Endothelial cell of umbilical vein (primary cell): ENCODE measurements around the gene DHX36. TPM values are rescaled to one million over a fixed set of nuclear protein-coding genes. Genes with fewer than 3 reads are reported as not detected.

Experiments used
- BruUV-seq: library from RNA; stranded (reverse); fragments of 400-500 nt; replicated peaks from 2 replicates; lab custom pipeline; 2021; lab: Mats Ljungman, UMichigan
- CTCF ChIA-PET: fragments of 300-600, 350-600 bp; sonication (Branson Sonifier 250); formaldehyde crosslinking; loops from one replicate; lab custom pipeline; 2021; ENCODE audit warnings: antibody characterized with exemption, inconsistent platforms; lab: Charles Lee
- POLR2A ChIA-PET: fragments of 300-600, 350-600 bp; sonication (Branson Sonifier 250); formaldehyde crosslinking; loops from one replicate; lab custom pipeline; 2021; ENCODE audit warnings: antibody characterized with exemption, inconsistent platforms; lab: Charles Lee
- DNase-seq: peaks from one replicate; pipeline ENCODE4 v3.0.0-alpha.2; 2011; ENCODE audit warnings: low read depth, low spot score
- FAIRE-seq: peaks from 2 replicates; lab custom pipeline; 2011; peaks lifted over from hg19 to GRCh38; lab: Jason Lieb, UNC
- H2AFZ ChIP-seq: 2 replicates; pipeline ENCODE4 v1.6.0; 2012; ENCODE audit warnings: low read depth, low read length, control low read depth, inconsistent platforms
- H3K27ac ChIP-seq: 2 replicates; pipeline ENCODE4 v1.5.1; 2011; ENCODE audit warnings: low read depth, mild to moderate bottlenecking, control low read depth, low read length, moderate library complexity; ENCODE audit not compliant: insufficient read depth
- H3K27me3 ChIP-seq, 2 experiments: 2 replicates each; pipeline versions ENCODE4 v1.6.0 to v1.6.1; 2011; ENCODE audit warnings: low read length in 2 of 2, mixed read lengths in 1 of 2; ENCODE audit not compliant: control insufficient read depth in 2 of 2, insufficient read depth in 2 of 2
- H3K36me3 ChIP-seq, 2 experiments: 2 replicates in 1 of 2; 3 replicates in 1 of 2; pipeline ENCODE4 v1.5.1; 2011; ENCODE audit warnings: low read length in 2 of 2, mild to moderate bottlenecking in 1 of 2, moderate library complexity in 1 of 2; ENCODE audit not compliant: control insufficient read depth in 2 of 2, insufficient read depth in 2 of 2; ENCODE audit errors: extremely low read depth in 1 of 2
- H3K4me1 ChIP-seq: 3 replicates; pipeline ENCODE4 v1.5.1; 2011; ENCODE audit warnings: mild to moderate bottlenecking, low read length; ENCODE audit not compliant: control insufficient read depth, insufficient read depth; ENCODE audit errors: extremely low read depth
- H3K4me2 ChIP-seq: 2 replicates; pipeline ENCODE4 v1.6.1; 2011; ENCODE audit warnings: low read length, control low read depth, mixed read lengths; ENCODE audit not compliant: insufficient read depth
- H3K4me3 ChIP-seq, 3 experiments: fragments of 200-600 bp in 1 of 3; sonication (generic), shearing (Covaris generic) in 1 of 3; replicated peaks in 1 of 3; 2 replicates each; pipeline ENCODE4 v1.5.1; 2011 to 2016; ENCODE audit warnings: control low read depth in 3 of 3, low read length in 3 of 3, mild to moderate bottlenecking in 2 of 3, inconsistent platforms in 1 of 3, low read depth in 1 of 3, moderate library complexity in 1 of 3; ENCODE audit not compliant: insufficient read depth in 1 of 3
- H3K79me2 ChIP-seq: 2 replicates; pipeline ENCODE4 v1.6.0; 2012; ENCODE audit warnings: low read length, inconsistent platforms; ENCODE audit not compliant: control insufficient read depth, insufficient read depth
- H3K9ac ChIP-seq: replicated peaks from 2 replicates; pipeline ENCODE3; 2011; ENCODE audit warnings: low read length, control low read depth; ENCODE audit not compliant: insufficient read depth; ENCODE audit errors: extremely low read depth
- H3K9me1 ChIP-seq: replicated peaks from 3 replicates; pipeline ENCODE4 v1.6.0; 2011; ENCODE audit warnings: mild to moderate bottlenecking, low read length; ENCODE audit not compliant: control insufficient read depth, insufficient read depth; ENCODE audit errors: extremely low read depth
- H3K9me3 ChIP-seq: replicated peaks from 2 replicates; pipeline ENCODE4 v1.5.1; 2012; ENCODE audit warnings: low read length, inconsistent platforms; ENCODE audit not compliant: control insufficient read depth, insufficient read depth
- H4K20me1 ChIP-seq: replicated peaks from 2 replicates; pipeline ENCODE3; 2011; ENCODE audit warnings: mild to moderate bottlenecking, low read length; ENCODE audit not compliant: control insufficient read depth, insufficient read depth; ENCODE audit errors: extremely low read depth
- CTCF ChIP-seq, 2 donors: IDR thresholded peaks; 1 replicate in 1 of 2; 2 replicates in 1 of 2; pipeline ENCODE4 v1.5.1; 2011; ENCODE audit warnings: low read length in 2 of 2, mild to moderate bottlenecking in 2 of 2, moderate library complexity in 2 of 2, control low read depth in 1 of 2, inconsistent platforms in 1 of 2, low read depth in 1 of 2; ENCODE audit not compliant: insufficient read depth in 1 of 2; ENCODE audit errors: extremely low read depth in 1 of 2
- EZH2 ChIP-seq: IDR thresholded peaks from 2 replicates; pipeline ENCODE4 v1.6.1; 2012; ENCODE audit warnings: borderline replicate concordance, low read depth, mild to moderate bottlenecking, moderate library complexity, low read length, inconsistent platforms; ENCODE audit not compliant: severe bottlenecking
- FOS ChIP-seq: IDR thresholded peaks from 2 replicates; pipeline ENCODE4 v1.6.1; 2011; ENCODE audit warnings: mild to moderate bottlenecking, low read length, moderate library complexity, borderline replicate concordance; ENCODE audit not compliant: insufficient read depth
- GATA2 ChIP-seq: IDR thresholded peaks from 2 replicates; pipeline ENCODE4 v1.7.0; 2011; ENCODE audit warnings: low read depth, mild to moderate bottlenecking, moderate library complexity, mixed read lengths, low read length; ENCODE audit not compliant: insufficient read length, insufficient read depth
- JUN ChIP-seq: IDR thresholded peaks from 2 replicates; pipeline ENCODE4 v1.6.1; 2011; ENCODE audit warnings: borderline replicate concordance, low read depth; ENCODE audit not compliant: insufficient read length, insufficient read depth
- MAX ChIP-seq: IDR thresholded peaks from 2 replicates; pipeline ENCODE4 v1.6.1; 2011; ENCODE audit not compliant: insufficient read depth, insufficient read length
- MYC ChIP-seq: IDR thresholded peaks from one replicate; pipeline ENCODE4 v1.6.1; 2011; ENCODE audit warnings: mild to moderate bottlenecking, low read depth, low read length
- POLR2A ChIP-seq: IDR thresholded peaks from 2 replicates; pipeline ENCODE4 v1.6.1; 2012; ENCODE audit warnings: low read depth, mild to moderate bottlenecking, control low read depth, low read length
- POLR2AphosphoS5 ChIP-seq: IDR thresholded peaks from 2 replicates; pipeline ENCODE4 v1.6.1; 2012; ENCODE audit warnings: low read depth, mild to moderate bottlenecking, control low read depth, low read length, moderate library complexity; ENCODE audit not compliant: insufficient read depth
- dilution Hi-C: fragments of 300-500 bp; cut with MboI; formaldehyde crosslinking; loops from one replicate; pipeline ENCODE4 v1.15.0; 2019; ENCODE audit warnings: low sequenced_read_pairs; ENCODE audit not compliant: extremely low pct_ligation_motif_present
- intact Hi-C: fragments of 100-400 bp; cut with micrococcal nuclease; formaldehyde crosslinking; loops from one replicate; pipeline ENCODE4 v1.10.0; 2022
- polyA plus RNA-seq, 4 experiments: library from polyadenylated mRNA; depleted of rRNA in 3 of 4; stranded (reverse) in 3 of 4; unstranded in 1 of 4; fragments of >200 nt; gene quantifications; 2 replicates each; pipeline versions ENCODE4 v1.2.1 to v1.2.3, GENCODE V29; 2011 to 2012; ENCODE audit warnings: missing spikeins in 1 of 4
- total RNA-seq: library from RNA; stranded (reverse); gene quantifications from 2 replicates; pipeline ENCODE4 v1.2.3, GENCODE V29; 2021

Gene DHX36
- total and polyA plus RNA-seq, 2 donors (not counting 3 experiments of a cell fraction or from before 2014, with no cell fraction given): 19.6 to 52.7 TPM

GRCh38 chr3:154225536-154225935 is 98.8 kb downstream of the DHX36 start:
- Histone ChIP-seq H3K4me3 (no peak overlapping the region), H3K79me2 (no peaks in the 10 kb centered on the region), H3K4me2 (no peak overlapping the region), H3K9me1 (no peaks in the 10 kb centered on the region), H3K4me1 (peaks cover 15% of the 10 kb centered on the region), H3K9me3 (no peaks in the 10 kb centered on the region), H3K27me3 (no peaks in the 10 kb centered on the region), H4K20me1 (no peaks in the 10 kb centered on the region), H2AFZ (no peak overlapping the region), H3K27ac (no peak overlapping the region), H3K9ac (no peak overlapping the region), H3K36me3 (no peaks in the 10 kb centered on the region)
- DNase-seq (no peak), FAIRE-seq (no peak)
- no TSS peak for BruUV-seq
- ChIA-PET POLR2A (no interaction called here), CTCF (interaction anchor here (1.4 kb wide), 1 partner anchor 9 kb away, joined by 3 read pairs; no protein-coding TSS in a partner anchor)
- dilution Hi-C loops (no loop called here), intact Hi-C loops (no loop called here)
- no peak for TF ChIP-seq POLR2A
- TF ChIP-seq CTCF (IDR thresholded peaks at IDR 0.05; ENCODE audit: extremely low read depth in 1 of 2, insufficient read depth in 1 of 2, low read depth in 1 of 2, low read length in 2 of 2): no peak
- no peak for TF ChIP-seq EZH2
- no peak for TF ChIP-seq FOS
- no peak for TF ChIP-seq MYC
- no peak for TF ChIP-seq GATA2
- TF ChIP-seq JUN: no peak
- no peak for TF ChIP-seq MAX
- no peak for TF ChIP-seq POLR2AphosphoS5
